ENCODE results near the gene LINGO4. TPM values are rescaled to one million over a fixed set of nuclear protein-coding genes. Genes with fewer than 3 reads are reported as not detected.

Gene LINGO4
- total RNA-seq, 4 donors from 2014 or later: 0.38 to 2.7 (median 0.81) TPM

DNA sequence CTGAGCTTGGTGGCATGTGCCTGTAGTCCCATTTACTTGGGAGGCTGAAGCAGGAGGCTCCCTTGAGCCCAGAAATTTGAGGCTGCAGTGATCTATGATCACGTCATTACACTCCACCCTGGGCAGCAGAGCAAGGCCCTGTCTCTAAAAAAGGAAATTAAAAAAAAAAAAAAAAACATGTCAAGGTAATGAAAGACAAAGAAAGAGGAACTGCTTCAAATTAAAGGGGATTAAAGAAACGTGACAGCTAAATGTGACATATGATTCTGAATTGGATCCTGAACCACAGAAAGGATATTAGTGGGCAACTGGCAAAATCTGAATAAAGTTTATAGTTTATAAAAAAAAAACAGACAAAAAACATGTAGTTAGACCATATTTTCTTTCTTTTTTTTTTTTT lies 38.2 kb upstream of the LINGO4 start:
- Histone ChIP-seq H3K27me3 (peaks cover 12% of the 10 kb centered on the region), H3K27ac (no peak overlapping the region), H3K36me3 (no peaks in the 10 kb centered on the region), H3K4me1 (peaks cover 31% of the 10 kb centered on the region), H3K4me3 (no peak overlapping the region), H3K9me3 (no peaks in the 10 kb centered on the region)
- DNase-seq (ENCODE audit: low spot score in 2 of 2): no peak
- WGBS: 89% methylated on average over 2 of the region's 2 CpGs
- TF ChIP-seq POLR2A (IDR thresholded peaks at IDR 0.05): no peak
- no peak for TF ChIP-seq EP300 (IDR thresholded peaks at IDR 0.05)
- TF ChIP-seq CTCF (IDR thresholded peaks at IDR 0.05): no peak
- TF ChIP-seq POLR2AphosphoS5 (IDR thresholded peaks at IDR 0.05): no peak

GRCh38 chr1:151841141-151841540 lies 35.9 kb upstream of the LINGO4 start:
- no peak for DNase-seq (ENCODE audit: low spot score in 2 of 2)
- no peak overlapping the region for H3K4me3 ChIP-seq
- no peaks in the 10 kb centered on the region for H3K36me3 ChIP-seq
- H3K27ac ChIP-seq: peak overlapping the region; percentile 41
- TF ChIP-seq POLR2A (IDR thresholded peaks at IDR 0.05) (no peak), EP300 (IDR thresholded peaks at IDR 0.05) (no peak), POLR2AphosphoS5 (IDR thresholded peaks at IDR 0.05) (no peak), CTCF (IDR thresholded peaks at IDR 0.05) (no peak)
- peaks cover 12% of the 10 kb centered on the region for H3K27me3 ChIP-seq
- H3K9me3 ChIP-seq: no peaks in the 10 kb centered on the region
- 94% methylated on average over 2 of the region's 2 CpGs for WGBS
- H3K4me1 ChIP-seq: peaks cover 45% of the 10 kb centered on the region

- peak overlapping the region; percentile 48 for H3K4me3 ChIP-seq
- DNase-seq (ENCODE audit: low spot score in 2 of 2): no peak
- H3K36me3 ChIP-seq: no peaks in the 10 kb centered on the region
- peaks cover 48% of the 10 kb centered on the region for H3K4me1 ChIP-seq
- H3K27me3 ChIP-seq: peaks cover 12% of the 10 kb centered on the region
- peak overlapping the region; percentile 91 for H3K27ac ChIP-seq
- H3K9me3 ChIP-seq: no peaks in the 10 kb centered on the region
- TF ChIP-seq POLR2AphosphoS5 (IDR thresholded peaks at IDR 0.05) (no peak), EP300 (IDR thresholded peaks at IDR 0.05) (no peak), POLR2A (IDR thresholded peaks at IDR 0.05) (no peak), CTCF (IDR thresholded peaks at IDR 0.05) (no peak)
These were observed 35.2 kb upstream of the LINGO4 start for GRCh38 chr1:151840421-151840820.

GRCh38 chr1:151839457-151840403 lies 34.5 kb upstream of the LINGO4 start, which contains the start of gene C2CD4D:
Gene C2CD4D, minus strand, starts transcription at chr1:151839820. Its CDS starts 831 bp downstream, at chr1:151838989.
- Histone ChIP-seq H3K4me3 (peak within 1 kb of the TSS; percentile 48), H3K27me3 (peaks cover 12% of the 10 kb centered on the region), H3K36me3 (no peaks in the 10 kb centered on the region), H3K9me3 (no peaks in the 10 kb centered on the region), H3K4me1 (peaks cover 48% of the 10 kb centered on the region), H3K27ac (peak within 1 kb of the TSS; percentile 91)
- 19% methylated on average over 23 of the region's 47 CpGs for WGBS
- DNase-seq (ENCODE audit: low spot score in 2 of 2): peak in 1 of 2 donors; percentile 75
- TF ChIP-seq POLR2A (IDR thresholded peaks at IDR 0.05): peak in 1 of 2 donors; percentile 23
- no peak for TF ChIP-seq CTCF (IDR thresholded peaks at IDR 0.05)
- peak in 1 of 3 donors; percentile 67 for TF ChIP-seq POLR2AphosphoS5 (IDR thresholded peaks at IDR 0.05)

DNA sequence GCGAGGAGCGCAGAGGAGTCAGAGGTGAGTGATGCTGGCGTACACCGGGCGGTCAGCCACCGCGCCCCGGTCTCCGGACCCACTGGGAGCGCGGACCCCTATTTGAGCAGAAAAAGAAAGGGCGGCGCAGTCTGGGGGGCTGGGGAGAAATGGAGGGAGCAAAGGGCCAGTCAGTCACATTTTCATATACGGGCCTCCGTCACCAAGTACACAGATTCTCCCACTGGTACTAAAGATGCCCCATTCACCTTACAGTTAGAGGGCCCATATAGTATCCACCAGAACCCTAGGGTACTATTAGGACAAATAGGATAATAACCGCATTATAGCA lies 33.8 kb upstream of the LINGO4 start:
- Histone ChIP-seq H3K27ac (peak overlapping the region; percentile 91), H3K36me3 (no peaks in the 10 kb centered on the region), H3K9me3 (no peaks in the 10 kb centered on the region), H3K4me1 (peaks cover 50% of the 10 kb centered on the region), H3K27me3 (peaks cover 12% of the 10 kb centered on the region), H3K4me3 (peak overlapping the region; percentile 48)
- WGBS: 33% methylated on average over 16 of the region's 16 CpGs
- no peak for DNase-seq (ENCODE audit: low spot score in 2 of 2)
- TF ChIP-seq EP300 (IDR thresholded peaks at IDR 0.05) (no peak), POLR2AphosphoS5 (IDR thresholded peaks at IDR 0.05) (no peak), CTCF (IDR thresholded peaks at IDR 0.05) (no peak), POLR2A (IDR thresholded peaks at IDR 0.05) (no peak)

All from suprapubic skin (tissue), 4 donors.